ENCODE results near the gene FUT2.
"Not testable (repeated sequence)": the region's sequence is repeated elsewhere in the genome, so short reads cannot be mapped to it uniquely, and the experiment has no call there.

FUT2 gene

DNA sequence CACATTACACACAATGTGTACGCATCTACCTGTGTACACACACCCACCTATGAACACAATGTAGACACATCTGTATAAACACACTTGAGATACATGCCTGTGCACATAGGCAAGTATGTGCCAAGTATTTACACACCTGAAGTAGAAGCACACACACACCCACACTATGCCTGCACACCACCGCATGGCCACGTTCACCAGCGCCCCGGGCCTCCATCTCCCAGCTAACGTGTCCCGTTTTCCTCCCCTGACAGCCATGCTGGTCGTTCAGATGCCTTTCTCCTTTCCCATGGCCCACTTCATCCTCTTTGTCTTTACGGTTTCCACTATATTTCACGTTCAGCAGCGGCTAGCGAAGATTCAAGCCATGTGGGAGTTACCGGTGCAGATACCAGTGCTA, 6.9 kb downstream of the FUT2 start:
- no peak for DNase-seq (ENCODE audit: low spot score)

DNA sequence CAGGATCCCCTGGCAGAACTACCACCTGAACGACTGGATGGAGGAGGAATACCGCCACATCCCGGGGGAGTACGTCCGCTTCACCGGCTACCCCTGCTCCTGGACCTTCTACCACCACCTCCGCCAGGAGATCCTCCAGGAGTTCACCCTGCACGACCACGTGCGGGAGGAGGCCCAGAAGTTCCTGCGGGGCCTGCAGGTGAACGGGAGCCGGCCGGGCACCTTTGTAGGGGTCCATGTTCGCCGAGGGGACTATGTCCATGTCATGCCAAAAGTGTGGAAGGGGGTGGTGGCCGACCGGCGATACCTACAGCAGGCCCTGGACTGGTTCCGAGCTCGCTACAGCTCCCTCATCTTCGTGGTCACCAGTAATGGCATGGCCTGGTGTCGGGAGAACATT, 7.5 kb downstream of the FUT2 start:
- DNase-seq (ENCODE audit: low spot score): no peak

DNA sequence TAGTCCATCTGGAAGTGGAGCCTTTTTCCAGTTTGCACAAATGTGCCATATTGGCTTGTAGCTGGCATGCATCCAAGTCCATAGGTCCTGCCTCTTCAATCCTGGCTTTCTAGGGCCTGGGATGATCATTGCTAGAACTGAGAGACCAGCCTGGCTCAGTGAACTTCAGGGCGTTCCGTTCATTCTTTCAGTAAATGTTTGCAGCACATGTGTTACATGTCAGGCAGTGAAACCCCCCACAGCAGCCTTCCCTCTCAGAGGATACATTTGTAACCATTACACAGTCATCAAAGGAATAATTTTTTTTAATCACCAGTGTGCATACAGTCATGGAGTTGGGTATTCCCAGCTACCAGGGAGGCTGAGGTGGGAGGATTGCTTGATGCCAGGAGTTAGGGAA, 9.7 kb downstream of the FUT2 start:
- DNase-seq (ENCODE audit: low spot score): no peak

DNA sequence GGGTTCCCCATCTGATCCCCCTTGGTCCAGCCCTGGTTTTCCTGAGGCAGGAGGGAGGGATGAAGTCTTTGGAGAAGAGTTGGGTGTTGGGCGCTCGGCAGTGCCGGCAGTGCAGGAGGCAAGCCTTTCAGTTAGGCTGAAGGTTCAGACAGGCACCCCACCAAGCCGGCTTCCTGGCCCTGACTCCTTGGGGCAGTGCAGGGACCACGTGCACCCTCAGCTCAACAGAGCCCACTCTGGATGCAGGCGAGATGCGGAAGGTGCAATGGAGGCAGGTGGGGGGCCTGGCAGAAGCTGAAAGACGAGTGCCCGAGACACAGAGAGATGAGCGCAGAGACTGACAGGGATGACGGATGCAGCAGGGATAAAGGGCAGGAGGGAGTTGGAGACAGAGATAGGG, 12.7 kb downstream of the FUT2 start:
- no peak for DNase-seq (ENCODE audit: low spot score)

DNA sequence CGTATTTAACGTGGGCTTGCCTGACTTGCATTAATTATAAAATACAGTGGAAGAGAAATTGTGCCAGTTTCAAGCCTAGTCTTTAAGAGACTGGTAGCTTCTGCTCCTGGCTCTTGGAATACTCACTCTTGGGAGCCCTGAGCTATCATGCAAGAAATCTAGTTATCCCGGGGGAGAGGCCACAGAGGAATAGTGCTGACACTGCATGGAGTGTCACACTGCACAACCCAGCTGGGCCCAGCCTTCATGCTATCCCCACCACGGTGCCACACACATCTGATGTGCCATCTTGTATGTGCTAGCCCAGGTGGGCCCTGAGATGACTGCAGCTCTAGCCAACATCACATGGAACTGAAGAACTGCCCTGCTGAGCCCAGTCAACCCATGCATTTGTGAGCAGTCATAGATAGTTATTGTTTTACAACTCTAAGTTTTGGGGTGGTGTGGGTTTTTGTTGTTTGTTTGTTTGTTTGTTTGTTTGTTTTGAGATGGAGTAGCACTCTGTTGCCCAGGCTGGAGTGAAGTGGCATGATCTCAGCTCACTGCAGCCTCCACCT, 15.4 kb downstream of the FUT2 start:
- DNase-seq (ENCODE audit: low spot score): no peak

DNA sequence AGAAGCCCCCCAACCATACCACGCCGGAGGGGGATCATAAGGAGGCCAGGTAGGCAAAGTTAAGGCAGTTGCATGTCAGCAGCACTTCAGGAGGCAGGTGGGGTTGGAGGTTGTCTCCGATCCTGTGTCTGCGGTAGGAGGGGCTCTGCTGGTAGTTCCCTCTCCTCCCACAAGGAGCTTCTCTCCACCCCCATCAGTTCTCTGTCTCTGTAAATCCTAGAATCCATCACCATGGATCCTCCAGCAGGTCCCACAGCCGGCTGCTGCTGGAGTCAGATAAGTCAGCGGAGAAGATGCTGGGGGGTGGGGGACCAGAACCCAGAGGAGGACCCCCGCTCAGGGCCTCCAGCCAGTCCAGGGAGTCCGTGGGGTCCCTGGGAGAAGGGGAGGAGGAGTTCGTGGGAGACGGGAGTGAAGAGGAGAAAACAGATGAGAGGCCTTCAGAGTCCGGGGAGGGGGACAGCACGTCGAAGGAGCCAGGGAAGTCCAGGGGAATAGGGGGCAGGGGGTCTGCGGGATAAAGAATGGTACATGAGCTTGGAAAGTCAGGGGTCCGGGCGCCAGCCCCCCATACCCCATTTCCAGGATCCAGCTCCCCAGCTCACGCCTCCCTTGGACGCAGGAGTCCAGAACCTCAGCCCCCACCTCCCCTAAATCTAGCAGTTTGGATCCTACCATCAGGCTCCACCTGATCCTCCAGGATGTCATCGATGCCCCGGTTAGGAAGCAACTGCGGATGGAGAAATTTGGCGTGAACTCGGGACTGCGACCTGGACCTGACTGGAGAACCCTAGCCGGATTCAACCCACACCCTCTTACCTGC, 17.5 kb downstream of the FUT2 start:
- no peak for DNase-seq (ENCODE audit: low spot score)

DNA sequence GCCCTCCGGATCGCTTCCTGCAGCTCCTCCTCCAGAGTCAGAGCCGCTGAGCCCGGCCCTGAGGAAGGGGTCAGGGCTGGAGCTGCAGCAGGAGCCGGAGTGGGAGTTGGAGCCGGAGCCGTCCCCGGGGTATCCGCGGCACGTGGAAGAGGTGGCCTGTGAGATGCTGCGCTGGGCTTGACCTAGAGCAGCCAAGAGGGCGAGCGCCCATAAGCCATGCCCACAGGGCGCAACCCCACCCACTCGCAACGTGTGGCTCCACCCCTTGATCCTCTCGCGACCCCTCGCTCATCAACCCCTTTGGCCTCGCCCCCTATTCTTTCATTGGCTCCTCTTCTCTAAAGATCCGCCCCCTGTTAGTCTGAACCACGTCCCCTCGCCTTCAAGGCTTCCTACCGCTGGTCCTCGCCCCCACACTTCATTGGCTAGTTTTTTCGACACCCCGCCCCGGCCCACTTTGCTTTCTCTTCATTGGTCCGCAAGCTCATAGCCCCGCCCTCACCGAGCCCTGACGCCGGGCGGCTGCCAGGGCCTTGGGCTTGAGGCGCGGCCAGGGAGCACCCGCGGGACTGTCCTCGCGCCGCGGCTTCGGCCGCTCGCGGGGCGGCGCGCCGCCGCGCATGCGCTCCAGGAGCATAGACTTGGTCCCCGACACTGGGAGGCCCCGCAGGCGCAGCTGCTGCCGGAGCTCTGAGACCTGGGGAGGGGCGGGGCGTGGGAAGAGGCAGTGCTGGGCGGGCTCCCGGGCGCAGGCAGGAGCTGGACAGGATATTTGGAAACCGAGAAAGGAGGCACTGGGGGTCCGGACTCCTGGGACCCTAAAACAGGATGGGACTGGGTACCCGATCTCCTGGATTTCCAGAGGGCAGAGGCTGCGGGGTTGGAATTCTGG, 18.3 kb downstream of the FUT2 start:
- peak; percentile 100 for DNase-seq (ENCODE audit: low spot score)

DNA sequence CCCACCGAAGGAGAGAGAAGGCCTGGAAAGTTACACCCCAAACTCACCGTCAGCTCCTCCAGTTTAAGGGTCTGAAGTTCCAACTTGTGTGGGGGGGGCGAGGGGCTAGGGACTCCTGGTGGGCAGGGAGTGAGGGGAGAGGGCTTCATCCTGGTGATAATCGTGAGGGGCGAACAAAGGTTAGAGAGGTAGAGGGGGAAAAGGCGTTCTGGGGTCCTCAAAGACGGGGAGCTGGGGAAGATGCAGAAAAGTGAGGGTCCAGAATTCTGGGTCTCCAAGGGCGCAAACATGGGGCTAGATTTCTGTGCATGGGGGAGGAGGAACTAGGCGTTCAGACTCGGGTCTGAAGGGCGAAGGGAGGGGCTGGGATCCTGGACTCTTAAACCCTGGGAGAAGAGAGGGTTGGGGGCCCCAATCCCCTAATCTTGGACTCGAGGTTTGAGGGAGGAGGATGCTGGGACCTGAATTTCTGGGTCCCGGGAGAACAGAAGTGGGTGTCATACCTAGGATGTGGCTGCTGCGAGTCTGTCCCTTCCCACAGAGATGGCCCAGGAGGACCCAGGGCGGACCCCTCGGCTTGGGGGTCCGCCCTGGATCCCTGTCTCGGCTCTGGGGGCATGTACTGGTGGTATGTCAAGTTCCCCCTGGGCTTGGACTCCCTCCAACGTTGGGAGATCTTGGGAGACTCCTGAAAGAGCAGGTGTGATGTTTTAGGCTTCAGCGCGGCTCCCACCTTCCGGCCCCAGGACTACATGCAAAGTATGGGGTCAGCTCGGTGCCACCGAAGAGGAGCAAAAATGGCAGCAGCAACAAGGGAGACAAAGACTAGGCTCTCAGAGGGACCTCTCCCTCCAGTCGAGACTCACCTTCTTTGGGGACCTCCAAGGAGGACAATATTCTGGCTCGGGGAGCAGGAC, 19.2 kb downstream of the FUT2 start:
- DNase-seq (ENCODE audit: low spot score): no peak

DNA sequence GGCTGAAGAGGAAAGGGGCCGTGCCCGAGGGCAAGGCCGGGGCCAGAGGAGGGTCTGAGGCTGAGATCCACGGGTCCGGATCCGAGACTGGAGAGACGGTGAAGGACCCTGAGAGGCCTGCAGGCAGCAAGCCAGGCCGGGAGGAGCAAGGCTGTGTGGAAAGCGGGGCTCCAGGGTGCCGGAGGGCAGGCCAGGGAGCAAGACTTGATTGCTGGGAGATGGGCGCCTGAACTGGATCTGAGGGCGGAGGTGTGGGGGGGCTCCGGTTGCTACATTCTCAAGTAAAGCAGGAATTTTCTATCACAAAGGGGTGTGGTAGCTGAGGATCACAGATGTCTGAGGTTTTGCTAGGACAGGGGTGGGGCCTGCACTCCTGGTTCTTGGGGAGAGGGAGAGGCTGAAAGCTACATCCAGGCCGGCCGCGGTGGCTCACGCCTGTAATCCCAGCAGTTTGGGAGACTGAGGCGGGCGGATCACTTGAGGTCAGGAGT, 20.0 kb downstream of the FUT2 start:
- no peak for DNase-seq (ENCODE audit: low spot score)

DNA sequence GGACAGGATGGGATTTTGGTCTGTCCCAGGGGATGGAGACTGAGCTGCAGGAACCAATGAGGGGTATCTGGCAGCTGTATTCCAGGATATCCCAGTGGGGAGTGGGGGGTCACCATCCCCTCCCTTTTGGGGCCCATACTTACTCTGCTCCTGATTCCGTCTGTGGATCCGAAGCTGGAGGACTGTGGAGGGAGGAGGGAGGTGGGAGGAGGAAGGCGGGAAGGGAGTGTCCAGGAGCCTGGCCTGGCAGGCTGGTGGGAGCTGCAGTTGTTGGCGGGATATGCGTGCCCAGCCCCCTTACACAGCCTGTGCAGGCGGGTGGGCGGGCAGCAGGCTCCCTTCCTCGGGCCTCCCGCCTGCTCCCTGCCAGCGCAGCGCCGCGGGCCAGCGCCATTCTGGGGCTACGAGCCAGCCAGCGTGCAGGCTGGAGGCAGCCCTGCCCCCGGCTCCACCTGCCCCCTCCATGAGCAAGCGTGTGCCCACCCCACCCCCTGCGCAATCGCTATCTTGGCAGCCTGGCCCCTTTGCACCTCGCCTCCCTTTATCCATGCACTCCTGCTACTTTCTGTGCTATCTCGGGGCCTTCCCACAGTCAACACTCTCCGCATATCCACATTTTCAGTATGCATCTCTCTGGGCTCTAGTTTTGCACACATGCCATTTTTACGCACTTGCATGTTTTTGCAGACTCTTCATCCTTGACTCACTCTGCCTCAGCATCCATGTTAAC, 21.0 kb downstream of the FUT2 start:
- DNase-seq (ENCODE audit: low spot score): no peak

DNA sequence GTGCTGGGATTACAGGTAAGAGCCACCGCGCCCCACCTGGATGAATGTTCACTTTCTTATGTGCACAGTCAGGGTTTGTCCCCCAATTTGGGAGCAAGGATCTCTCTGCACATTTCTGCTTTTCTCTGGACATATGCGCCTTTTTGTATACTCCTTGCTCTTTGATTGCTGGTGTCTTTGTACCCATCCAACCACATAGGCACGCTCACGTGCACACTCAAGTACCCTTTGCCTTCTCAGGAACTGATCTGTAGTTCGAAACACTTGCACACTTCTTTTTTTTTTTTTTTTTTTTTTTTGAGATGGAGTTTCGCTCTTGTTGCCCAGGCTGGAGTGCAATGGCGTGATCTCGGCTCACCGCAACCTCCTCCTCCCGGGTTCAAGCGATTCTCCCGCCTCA, 22.3 kb downstream of the FUT2 start:
- DNase-seq (ENCODE audit: low spot score): not testable (repeated sequence)

DNA sequence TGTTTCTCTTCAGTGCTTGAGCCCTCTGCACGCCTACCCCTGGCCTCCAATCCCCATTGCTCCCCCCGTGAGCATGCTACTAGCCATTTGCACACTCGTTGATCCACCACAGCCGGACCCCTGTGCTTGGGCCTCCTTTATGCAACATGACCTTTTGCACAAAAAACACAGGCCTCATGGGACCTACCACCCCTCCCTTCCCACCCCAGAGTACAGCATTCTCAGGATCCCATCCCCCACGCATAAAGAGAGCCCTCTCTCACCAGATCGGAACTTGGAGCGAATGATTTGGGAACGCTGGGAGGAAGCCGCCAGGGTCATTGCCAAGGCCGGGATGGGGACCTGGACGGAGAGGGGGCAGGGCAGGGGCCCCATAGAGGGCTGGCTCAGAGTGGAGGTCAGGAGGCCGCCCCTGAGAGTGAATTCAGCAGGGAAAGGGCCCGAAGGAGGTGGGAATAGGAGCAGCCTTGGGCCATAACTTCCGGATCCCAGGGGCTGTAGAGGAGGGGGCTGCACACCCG, 23.0 kb downstream of the FUT2 start:
- no peak for DNase-seq (ENCODE audit: low spot score)

DNA sequence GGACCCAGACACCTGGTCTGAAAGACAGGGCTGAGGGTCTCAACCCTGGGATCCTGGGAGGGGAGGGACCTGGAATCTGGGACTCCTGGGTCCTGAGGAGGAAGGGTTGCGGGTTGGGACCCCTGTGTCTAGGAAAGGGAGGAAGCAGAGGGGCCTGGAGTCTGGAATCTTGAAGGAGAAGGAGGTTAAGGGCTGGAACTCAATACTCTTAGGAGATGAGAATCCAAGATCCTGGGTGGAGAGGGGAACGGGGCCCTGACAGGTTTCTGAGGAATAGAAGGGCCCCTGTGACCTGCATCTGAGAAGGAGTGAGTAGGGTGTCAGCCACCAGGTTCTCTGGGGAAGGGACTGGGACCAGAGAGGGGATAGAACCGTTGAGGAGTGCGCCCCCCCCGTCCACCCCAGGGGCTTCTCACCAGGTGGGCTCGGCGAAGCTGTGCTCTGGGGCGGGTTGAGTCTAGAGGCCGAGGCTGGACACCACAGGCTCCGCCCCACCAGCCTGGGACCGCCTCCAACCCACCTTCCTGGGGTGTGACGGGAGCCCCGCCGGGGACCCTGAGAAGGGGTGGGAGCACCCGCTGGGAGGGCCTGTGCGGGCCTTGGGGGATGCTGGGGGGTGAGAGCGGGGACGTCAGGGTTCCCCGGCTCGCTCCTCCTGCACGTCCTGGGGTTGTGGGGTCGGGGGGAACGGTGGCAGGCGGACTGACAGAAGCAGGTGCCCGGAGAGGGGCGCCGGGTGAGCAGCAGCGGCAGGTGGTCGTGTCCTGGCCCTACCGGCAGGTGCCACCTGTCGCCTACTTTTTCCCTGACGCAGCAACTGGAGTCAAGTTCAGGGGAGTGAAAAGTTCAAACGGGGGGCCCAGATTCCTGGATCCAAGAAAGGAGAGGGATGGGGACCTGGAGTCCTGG, 23.7 kb downstream of the FUT2 start, which contains the start of gene MAMSTR:
Gene MAMSTR (minus strand): TSS at position 463 of the 909 bp plus-strand sequence. CDS start 694 bp downstream, outside the sequence.
- no peak for DNase-seq (ENCODE audit: low spot score)

DNA sequence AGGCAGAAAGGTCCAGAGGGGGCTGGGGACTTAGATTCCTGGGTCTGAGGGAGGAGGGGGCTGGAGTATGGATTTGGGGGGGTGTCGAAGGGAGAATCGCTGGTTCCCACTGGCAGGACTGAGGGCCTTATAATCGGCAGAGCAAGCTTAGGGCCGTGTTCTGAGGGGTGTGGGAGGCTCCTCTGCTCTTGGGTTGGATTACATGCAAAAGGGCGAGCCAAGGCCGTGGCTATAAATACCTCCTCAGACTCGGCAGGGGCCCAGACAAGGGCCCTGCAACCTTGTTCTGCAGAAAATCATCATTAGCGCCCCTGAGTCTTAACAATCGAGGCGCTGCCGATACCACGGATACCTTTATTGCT, 24.5 kb downstream of the FUT2 start:
- DNase-seq (ENCODE audit: low spot score): no peak

DNA sequence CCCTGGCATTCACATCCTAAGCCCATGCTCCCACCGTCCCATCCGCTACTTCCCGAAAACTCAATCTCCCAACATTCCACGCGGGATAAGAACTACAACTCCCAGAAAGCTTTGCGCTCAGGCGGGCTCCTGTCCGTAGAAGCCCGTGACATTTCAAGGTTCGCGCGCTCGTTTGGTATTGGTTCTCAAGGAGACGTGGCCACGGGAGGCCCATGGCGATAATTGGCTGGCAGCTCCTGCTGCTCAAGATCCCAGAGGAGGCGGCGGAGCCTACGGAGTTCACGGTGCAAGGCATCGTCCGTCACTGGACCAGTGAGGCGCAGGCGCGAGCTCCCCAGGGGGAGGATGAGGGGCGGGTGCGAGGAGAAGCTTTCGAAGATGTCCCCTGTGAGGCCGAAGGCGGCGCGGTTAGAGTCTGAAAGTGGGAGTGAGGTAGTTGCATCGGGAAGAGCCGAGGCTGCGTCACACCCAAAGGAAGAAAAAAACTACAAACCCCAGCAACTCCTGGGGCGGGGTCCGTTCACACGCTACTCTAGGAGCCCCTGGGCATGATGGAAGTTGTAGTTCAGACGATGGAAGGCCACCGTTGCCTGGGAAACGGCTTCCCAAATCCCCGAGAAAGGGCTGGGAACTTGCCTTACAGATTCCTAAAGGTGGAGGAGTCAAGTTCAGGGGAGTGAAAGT, 25.0 kb downstream of the FUT2 start:
- peak; percentile 99 for DNase-seq (ENCODE audit: low spot score)

DNA sequence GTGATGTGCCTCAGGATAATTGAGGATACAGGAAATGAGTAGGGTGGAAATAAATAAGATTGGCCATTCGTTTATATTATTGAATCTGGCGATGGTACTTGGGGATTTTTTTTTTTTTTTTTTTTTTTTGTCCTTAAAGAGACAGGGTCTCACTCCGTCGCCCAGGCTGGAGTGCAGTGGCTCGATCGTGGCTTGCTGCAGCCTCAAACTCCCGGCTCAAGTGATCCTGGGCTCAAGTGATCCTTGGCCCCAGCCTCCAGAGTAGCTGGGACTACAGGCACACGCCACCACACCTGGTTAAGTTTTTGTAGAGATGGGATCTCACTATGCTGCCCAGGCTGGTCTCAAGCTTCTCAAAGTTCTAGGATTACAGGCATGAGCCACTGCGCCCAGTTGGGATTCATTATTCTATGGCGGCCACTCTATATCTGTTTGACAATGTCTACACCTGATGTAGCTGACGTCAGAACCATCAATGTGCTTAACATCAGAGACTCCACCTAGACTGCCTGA, 26.5 kb downstream of the FUT2 start:
- DNase-seq (ENCODE audit: low spot score): no peak

DNA sequence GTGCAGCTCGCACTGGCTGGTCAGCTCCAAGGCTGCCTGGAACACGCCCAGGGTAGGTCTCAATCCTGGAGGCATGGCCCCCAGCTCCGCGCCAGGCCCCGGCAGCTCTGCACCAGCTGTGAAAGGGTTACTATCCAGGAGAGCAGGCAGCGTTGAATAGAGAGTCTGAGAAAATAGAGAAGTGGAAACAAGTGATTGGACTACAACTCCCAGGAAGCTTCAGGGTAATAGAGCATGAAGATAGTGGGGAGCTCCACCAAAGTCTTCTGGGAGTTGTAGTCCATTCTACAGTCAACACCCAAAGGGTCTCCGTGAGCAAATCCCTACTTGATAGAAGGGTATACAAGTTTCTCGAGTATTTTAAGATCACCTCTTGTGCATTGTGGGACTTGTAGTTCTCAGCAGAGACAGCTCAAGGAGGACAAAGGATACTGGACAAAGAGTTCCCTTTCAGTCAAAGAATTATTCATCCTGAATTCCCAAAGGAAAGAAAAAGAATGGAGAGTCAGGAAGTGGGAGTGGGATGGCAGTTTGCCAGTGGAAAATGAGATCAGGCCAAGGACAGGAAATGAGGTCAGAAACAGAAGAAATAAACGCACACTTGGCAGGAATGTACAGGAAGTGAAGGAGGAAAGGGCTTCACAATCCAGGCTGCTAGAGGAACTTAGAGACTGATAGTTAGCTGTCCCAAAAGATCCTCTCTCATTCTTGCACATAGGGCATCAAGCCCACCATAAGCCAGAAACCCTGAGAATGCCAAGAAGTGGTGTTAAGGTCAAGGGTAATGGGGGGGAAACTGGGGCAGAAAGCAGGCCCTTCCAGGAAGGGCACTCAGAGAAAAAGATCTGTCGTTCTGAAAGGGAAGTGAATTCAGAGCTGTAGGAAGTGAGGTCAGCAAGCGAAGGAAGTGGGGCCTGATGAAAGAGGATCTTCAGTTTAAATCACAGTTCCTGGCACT, 29.3 kb downstream of the FUT2 start:
- DNase-seq (ENCODE audit: low spot score): peak; percentile 91

DNA sequence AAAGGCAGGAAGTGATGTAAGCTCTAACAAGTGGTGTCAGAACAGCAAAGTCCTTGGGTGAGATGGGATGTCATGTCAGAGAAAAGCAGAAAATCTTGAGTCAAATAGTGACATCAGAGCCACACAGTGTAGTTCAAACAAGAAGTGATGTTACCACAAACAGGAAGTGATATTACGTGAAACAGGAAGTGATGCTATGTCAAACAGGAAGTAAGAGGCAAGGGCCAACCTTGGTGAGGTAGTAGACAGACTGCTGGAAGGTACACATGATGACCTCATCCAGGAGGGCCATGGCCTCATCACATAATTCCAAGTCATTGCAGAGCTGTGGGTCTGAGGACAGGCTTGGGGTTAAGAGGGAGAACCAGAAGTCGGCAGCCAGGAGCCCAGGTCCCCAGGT, 30.8 kb downstream of the FUT2 start:
- no peak for DNase-seq (ENCODE audit: low spot score)
